Adrenal gland (tissue), 5 donors: ENCODE data around the gene TSHZ2.

ENCODE experiments used
- CTCF ChIP-seq, 6 experiments: fragments of 450-650 bp in 4 of 6; fragments of 200-600 bp in 2 of 6; sonication (generic) in 1 of 6; IDR thresholded peaks; 1 replicate in 5 of 6; 2 replicates in 1 of 6; pipeline versions ENCODE4 v1.5.1 to v1.8.0; 2016 to 2021; ENCODE audit warnings: antibody characterized with exemption in 6 of 6, mild to moderate bottlenecking in 2 of 6, moderate library complexity in 1 of 6
- POLR2A ChIP-seq, 2 donors: fragments of 450-650 bp; IDR thresholded peaks; one replicate each; pipeline ENCODE4 v1.6.1; 2017; ENCODE audit warnings: antibody characterized with exemption in 2 of 2, mild to moderate bottlenecking in 2 of 2, moderate library complexity in 1 of 2
- donor health status: DM: no; HTN: no; CAD: no.

- no peak for TF ChIP-seq POLR2A (IDR thresholded peaks at IDR 0.05)
- no peak for TF ChIP-seq CTCF (IDR thresholded peaks at IDR 0.05)
These were observed 258.9 kb downstream of the TSHZ2 start for GRCh38 chr20:53231061-53231460.
